ENCODE data around the gene FAM3D.

Gene FAM3D

GRCh38 chr3:58633157-58633865, 33.3 kb downstream of the FAM3D start:
- no peak for DNase-seq
- H3K36me3 ChIP-seq = no peaks in the 10 kb centered on the region
- no peaks in the 10 kb centered on the region for H3K27me3 ChIP-seq
- no peaks in the 10 kb centered on the region for H3K9me3 ChIP-seq
- H3K4me1 ChIP-seq = no peaks in the 10 kb centered on the region
- 0 out of 2 replicates have a peak, but pooled peaks have one; percentile 1 for TF ChIP-seq CTCF (IDR thresholded peaks at IDR 0.05; ENCODE audit: low read depth, low read length)
- H3K4me3 ChIP-seq (ENCODE audit: low read depth, low read length) = no peak overlapping the region

GRCh38 chr3:58631742-58632141, 34.8 kb downstream of the FAM3D start:
- no peak for TF ChIP-seq CTCF (IDR thresholded peaks at IDR 0.05; ENCODE audit: low read depth, low read length)
- no peak overlapping the region for H3K4me3 ChIP-seq (ENCODE audit: low read depth, low read length)
- H3K9me3 ChIP-seq = no peaks in the 10 kb centered on the region
- H3K27me3 ChIP-seq = no peaks in the 10 kb centered on the region
- no peak for DNase-seq
- H3K4me1 ChIP-seq = no peaks in the 10 kb centered on the region
- no peaks in the 10 kb centered on the region for H3K36me3 ChIP-seq

GRCh38 chr3:58630710-58631092, 35.9 kb downstream of the FAM3D start:
- H3K27me3 ChIP-seq = no peaks in the 10 kb centered on the region
- no peak for TF ChIP-seq CTCF (IDR thresholded peaks at IDR 0.05; ENCODE audit: low read depth, low read length)
- no peak for DNase-seq
- no peaks in the 10 kb centered on the region for H3K9me3 ChIP-seq
- H3K4me1 ChIP-seq = no peaks in the 10 kb centered on the region
- H3K4me3 ChIP-seq (ENCODE audit: low read depth, low read length) = no peak overlapping the region
- H3K36me3 ChIP-seq = no peaks in the 10 kb centered on the region

GRCh38 chr3:58630076-58630709, 36.4 kb downstream of the FAM3D start:
- TF ChIP-seq CTCF (IDR thresholded peaks at IDR 0.05; ENCODE audit: low read depth, low read length) = peak; percentile 75
- DNase-seq = peak; percentile 52
- no peaks in the 10 kb centered on the region for H3K4me1 ChIP-seq
- no peaks in the 10 kb centered on the region for H3K9me3 ChIP-seq
- H3K36me3 ChIP-seq = no peaks in the 10 kb centered on the region
- H3K4me3 ChIP-seq (ENCODE audit: low read depth, low read length) = no peak overlapping the region
- H3K27me3 ChIP-seq = no peaks in the 10 kb centered on the region

- no peak for DNase-seq
- no peaks in the 10 kb centered on the region for H3K4me1 ChIP-seq
- TF ChIP-seq CTCF (IDR thresholded peaks at IDR 0.05; ENCODE audit: low read depth, low read length) = no peak
- no peaks in the 10 kb centered on the region for H3K9me3 ChIP-seq
- no peak overlapping the region for H3K4me3 ChIP-seq (ENCODE audit: low read depth, low read length)
- H3K27me3 ChIP-seq = no peaks in the 10 kb centered on the region
- H3K36me3 ChIP-seq = no peaks in the 10 kb centered on the region
Observed at GRCh38 chr3:58629629-58630028, 36.9 kb downstream of the FAM3D start.
